Measurements from ENCODE around the gene IARS2.

DNA sequence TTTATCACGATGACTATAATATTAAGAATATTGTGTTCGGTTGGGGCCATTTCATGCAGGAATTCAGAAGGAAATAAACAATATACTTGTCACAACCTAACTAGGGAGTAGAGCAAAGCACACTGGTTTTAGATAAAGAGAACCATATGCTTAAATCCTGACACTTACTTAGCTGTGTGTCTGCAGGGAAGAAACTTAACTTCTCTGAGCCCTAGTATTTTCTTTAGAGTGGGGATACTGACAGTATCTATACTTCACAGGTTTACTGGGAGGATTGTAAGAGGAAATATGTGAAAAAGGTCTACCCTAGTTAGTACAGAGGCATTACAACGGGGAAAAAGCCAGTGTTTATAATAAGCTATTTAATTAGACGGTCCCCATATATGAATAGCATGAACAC lies 72.9 kb downstream of the IARS2 start:
- TF ChIP-seq, protein P1, sequence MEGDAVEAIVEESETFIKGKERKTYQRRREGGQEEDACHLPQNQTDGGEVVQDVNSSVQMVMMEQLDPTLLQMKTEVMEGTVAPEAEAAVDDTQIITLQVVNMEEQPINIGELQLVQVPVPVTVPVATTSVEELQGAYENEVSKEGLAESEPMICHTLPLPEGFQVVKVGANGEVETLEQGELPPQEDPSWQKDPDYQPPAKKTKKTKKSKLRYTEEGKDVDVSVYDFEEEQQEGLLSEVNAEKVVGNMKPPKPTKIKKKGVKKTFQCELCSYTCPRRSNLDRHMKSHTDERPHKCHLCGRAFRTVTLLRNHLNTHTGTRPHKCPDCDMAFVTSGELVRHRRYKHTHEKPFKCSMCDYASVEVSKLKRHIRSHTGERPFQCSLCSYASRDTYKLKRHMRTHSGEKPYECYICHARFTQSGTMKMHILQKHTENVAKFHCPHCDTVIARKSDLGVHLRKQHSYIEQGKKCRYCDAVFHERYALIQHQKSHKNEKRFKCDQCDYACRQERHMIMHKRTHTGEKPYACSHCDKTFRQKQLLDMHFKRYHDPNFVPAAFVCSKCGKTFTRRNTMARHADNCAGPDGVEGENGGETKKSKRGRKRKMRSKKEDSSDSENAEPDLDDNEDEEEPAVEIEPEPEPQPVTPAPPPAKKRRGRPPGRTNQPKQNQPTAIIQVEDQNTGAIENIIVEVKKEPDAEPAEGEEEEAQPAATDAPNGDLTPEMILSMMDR (IDR thresholded peaks at IDR 0.05; ENCODE audit: insufficient read depth, low read length) = no peak
- no peak for TF ChIP-seq POLR2AphosphoS5 (IDR thresholded peaks at IDR 0.05; ENCODE audit: low read depth)
- no peak for TF ChIP-seq SPI1 (IDR thresholded peaks at IDR 0.05; ENCODE audit: borderline replicate concordance, low read depth)
- TF ChIP-seq, protein P2, sequence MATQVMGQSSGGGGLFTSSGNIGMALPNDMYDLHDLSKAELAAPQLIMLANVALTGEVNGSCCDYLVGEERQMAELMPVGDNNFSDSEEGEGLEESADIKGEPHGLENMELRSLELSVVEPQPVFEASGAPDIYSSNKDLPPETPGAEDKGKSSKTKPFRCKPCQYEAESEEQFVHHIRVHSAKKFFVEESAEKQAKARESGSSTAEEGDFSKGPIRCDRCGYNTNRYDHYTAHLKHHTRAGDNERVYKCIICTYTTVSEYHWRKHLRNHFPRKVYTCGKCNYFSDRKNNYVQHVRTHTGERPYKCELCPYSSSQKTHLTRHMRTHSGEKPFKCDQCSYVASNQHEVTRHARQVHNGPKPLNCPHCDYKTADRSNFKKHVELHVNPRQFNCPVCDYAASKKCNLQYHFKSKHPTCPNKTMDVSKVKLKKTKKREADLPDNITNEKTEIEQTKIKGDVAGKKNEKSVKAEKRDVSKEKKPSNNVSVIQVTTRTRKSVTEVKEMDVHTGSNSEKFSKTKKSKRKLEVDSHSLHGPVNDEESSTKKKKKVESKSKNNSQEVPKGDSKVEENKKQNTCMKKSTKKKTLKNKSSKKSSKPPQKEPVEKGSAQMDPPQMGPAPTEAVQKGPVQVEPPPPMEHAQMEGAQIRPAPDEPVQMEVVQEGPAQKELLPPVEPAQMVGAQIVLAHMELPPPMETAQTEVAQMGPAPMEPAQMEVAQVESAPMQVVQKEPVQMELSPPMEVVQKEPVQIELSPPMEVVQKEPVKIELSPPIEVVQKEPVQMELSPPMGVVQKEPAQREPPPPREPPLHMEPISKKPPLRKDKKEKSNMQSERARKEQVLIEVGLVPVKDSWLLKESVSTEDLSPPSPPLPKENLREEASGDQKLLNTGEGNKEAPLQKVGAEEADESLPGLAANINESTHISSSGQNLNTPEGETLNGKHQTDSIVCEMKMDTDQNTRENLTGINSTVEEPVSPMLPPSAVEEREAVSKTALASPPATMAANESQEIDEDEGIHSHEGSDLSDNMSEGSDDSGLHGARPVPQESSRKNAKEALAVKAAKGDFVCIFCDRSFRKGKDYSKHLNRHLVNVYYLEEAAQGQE (IDR thresholded peaks at IDR 0.05; ENCODE audit: insufficient replicate concordance, low read depth) = no peak

All from HL-60 (cell line).